ENCODE measurements around the gene PARVG. TPM values are rescaled to one million over a fixed set of nuclear protein-coding genes. Genes with fewer than 3 reads are reported as not detected.

Gene PARVG
- total and polyA plus RNA-seq, 2 of the 8 experiments (the other 6 are each of a cell fraction or from before 2014, with no cell fraction given) = 0.37 to 1.5 TPM

DNA sequence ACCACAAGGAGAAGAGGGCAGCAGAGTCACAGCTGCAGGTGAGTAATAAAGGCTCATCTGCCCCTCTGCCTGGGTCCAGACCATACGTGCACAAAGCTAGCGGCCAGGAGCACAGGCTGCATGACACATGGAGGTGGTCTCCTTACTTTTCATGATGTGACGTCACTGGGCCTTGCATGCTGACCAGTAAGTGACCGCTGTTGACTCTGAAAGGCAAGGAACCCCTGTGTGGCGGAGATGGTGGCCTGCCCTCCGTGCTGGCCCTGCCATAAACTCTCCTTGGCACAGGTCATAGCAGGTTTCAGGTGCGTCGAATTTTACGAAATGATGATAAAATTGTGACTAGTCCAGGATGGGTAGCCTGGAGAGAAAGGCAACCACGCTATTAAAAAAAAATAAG is 7.6 kb upstream of the PARVG start:
- H4K8ac ChIP-seq (ENCODE audit: extremely low read depth, insufficient read depth, low read length) = peak overlapping the region; percentile 75
- no peak overlapping the region for H2AFZ ChIP-seq (ENCODE audit: low read length)
- peak overlapping the region; percentile 56; the same call in 1 of the 2 replicates for H2BK12ac ChIP-seq (ENCODE audit: low read depth, low read length)
- no peak overlapping the region for H3K4me3 ChIP-seq (ENCODE audit: extremely low read depth in 1 of 4, insufficient read depth in 2 of 4, low read depth in 3 of 4, low read length in 4 of 4)
- H2BK5ac ChIP-seq (ENCODE audit: low read depth, low read length) = peak overlapping the region; percentile 67; the same call in 1 of the 2 replicates
- H3K4ac ChIP-seq (replicated peaks; ENCODE audit: insufficient read length, low read depth, low read length) = no peak overlapping the region
- no peak overlapping the region for H3K4me2 ChIP-seq (ENCODE audit: insufficient read depth in 1 of 2, low read depth in 2 of 2, low read length in 2 of 2)
- H3K79me1 ChIP-seq (ENCODE audit: low read depth, low read length) = no peaks in the 10 kb centered on the region
- ChIA-PET CTCF (ENCODE audit: partially characterized antibody) (interaction anchor here (1.3 to 2.2 kb wide), 3 partner anchors 10 to 87 kb away, joined by 3 to 5 read pairs (median 5); no protein-coding TSS in a partner anchor), POLR2A (ENCODE audit: partially characterized antibody) (interaction anchor here (1.2 to 2.3 kb wide), 4 partner anchors 9 to 28 kb away, joined by 4 to 8 read pairs (median 5); no protein-coding TSS in a partner anchor)
- no peaks in the 10 kb centered on the region for H3K79me2 ChIP-seq (ENCODE audit: control insufficient read depth in 1 of 2, insufficient read depth in 2 of 2, low read length in 2 of 2)
- H3K23me2 ChIP-seq (ENCODE audit: low read depth, low read length) = no peaks in the 10 kb centered on the region
- H3K14ac ChIP-seq (ENCODE audit: insufficient read length) = no peak overlapping the region
- DNase-seq (ENCODE audit: low read depth in 1 of 2, low spot score in 2 of 2) (no peak), FAIRE-seq (no peak)
- H4K91ac ChIP-seq (replicated peaks; ENCODE audit: insufficient read length, low read length) = peak overlapping the region; percentile 56
- no peak overlapping the region for H3K9ac ChIP-seq (replicated peaks in 1 of 4; ENCODE audit: extremely low read depth in 1 of 4, low read depth in 3 of 4, low read length in 3 of 4)
- peak overlapping the region; percentile 81; the same call in 1 of the 2 replicates for H2BK15ac ChIP-seq (ENCODE audit: low read length)
- H4K5ac ChIP-seq (ENCODE audit: insufficient read length, low read depth, low read length) = peak overlapping the region; percentile 41
- H3K4me1 ChIP-seq (replicated peaks in 1 of 4; ENCODE audit: control insufficient read depth in 3 of 4, insufficient read depth in 4 of 4, low read length in 3 of 4) = peaks cover 5 to 19% (median 13%) of the 10 kb centered on the region in 4 experiments; a peak in 6 of 7 replicates
- H2AK5ac ChIP-seq (ENCODE audit: low read depth, low read length) = no peak overlapping the region
- no peaks in the 10 kb centered on the region for H3K9me3 ChIP-seq (ENCODE audit: insufficient read depth in 2 of 2, low read depth in 1 of 2, low read length in 1 of 2)
- H4K20me1 ChIP-seq (replicated peaks in 1 of 2; ENCODE audit: control insufficient read depth in 1 of 2, insufficient read depth in 2 of 2, low read length in 2 of 2) = no peaks in the 10 kb centered on the region
- no peaks in the 10 kb centered on the region for H3K36me3 ChIP-seq (ENCODE audit: control insufficient read depth in 2 of 4, insufficient read depth in 4 of 4, low read length in 3 of 4)
- H3K27ac ChIP-seq (ENCODE audit: low read depth, low read length) = no peak overlapping the region
- H3K27me3 ChIP-seq (replicated peaks in 1 of 4; ENCODE audit: control insufficient read depth in 3 of 4, extremely low read depth in 1 of 4, insufficient read depth in 3 of 4, low read length in 3 of 4) = no peaks in the 10 kb centered on the region; a peak in 1 of 7 replicates
- peak overlapping the region; percentile 93; the same call in 1 of the 2 replicates for H2BK20ac ChIP-seq (ENCODE audit: low read length)
- H3K18ac ChIP-seq (ENCODE audit: extremely low read depth, low read length) = peak overlapping the region; percentile 97
- no peak overlapping the region for H2BK120ac ChIP-seq (replicated peaks; ENCODE audit: low read depth, low read length)
- H3K23ac ChIP-seq (ENCODE audit: insufficient read length) = no peak overlapping the region
- TF ChIP-seq SIN3A (conservative IDR thresholded peaks at IDR 0.05 in 1 of 2, IDR thresholded peaks at IDR 0.05 in 1 of 2; ENCODE audit: low read depth in 1 of 2, low read length in 2 of 2) (no peak), CHD1 (IDR thresholded peaks at IDR 0.05; ENCODE audit: low read depth, low read length) (no peak), SP4 (IDR thresholded peaks at IDR 0.05; ENCODE audit: low read length) (no peak)
- TF ChIP-seq, protein P1, sequence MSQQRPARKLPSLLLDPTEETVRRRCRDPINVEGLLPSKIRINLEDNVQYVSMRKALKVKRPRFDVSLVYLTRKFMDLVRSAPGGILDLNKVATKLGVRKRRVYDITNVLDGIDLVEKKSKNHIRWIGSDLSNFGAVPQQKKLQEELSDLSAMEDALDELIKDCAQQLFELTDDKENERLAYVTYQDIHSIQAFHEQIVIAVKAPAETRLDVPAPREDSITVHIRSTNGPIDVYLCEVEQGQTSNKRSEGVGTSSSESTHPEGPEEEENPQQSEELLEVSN (IDR thresholded peaks at IDR 0.05) = no peak
- H3K56ac ChIP-seq (replicated peaks; ENCODE audit: insufficient read length, low read depth, low read length) = no peak overlapping the region
- WGBS, 2 experiments (ENCODE audit: extremely low coverage in 1 of 2, insufficient coverage in 1 of 2, insufficient read length in 1 of 2, insufficient replicate concordance in 2 of 2, low coverage in 1 of 2, low lambda C conversion rate in 2 of 2, missing lambda C conversion rate in 1 of 2) = 84% methylated on average over 10 of the region's 10 CpGs; no CpG with 5 or more reads in 1 of the 2 experiments
